OCI-LY1 (cell line): Measurements from ENCODE around the gene SLC5A12.

Source experiments
- H2AFZ ChIP-seq: fragments of 200-600 bp; sonication (generic), shearing (Covaris generic); 2 replicates; pipeline ENCODE4 v1.6.0; 2014; ENCODE audit warnings: antibody characterized with exemption, mild to moderate bottlenecking, low read length
- H3F3A ChIP-seq: fragments of 200-600 bp; sonication (generic), shearing (Covaris generic); 2 replicates; pipeline ENCODE4 v1.6.0; 2014; ENCODE audit warnings: mild to moderate bottlenecking, antibody characterized with exemption, low read length, moderate library complexity; ENCODE audit not compliant: insufficient read depth
- H3K27ac ChIP-seq: fragments of 200-600 bp; sonication (generic); 2 replicates; pipeline ENCODE4 v1.5.1; 2014; ENCODE audit warnings: low read length, mixed run types, mild to moderate bottlenecking, low read depth; ENCODE audit not compliant: poor library complexity, severe bottlenecking
- H3K27me3 ChIP-seq: fragments of 200-600 bp; sonication (generic); 2 replicates; pipeline ENCODE4 v1.6.0; 2014; ENCODE audit warnings: antibody characterized with exemption, mild to moderate bottlenecking, low read length, moderate library complexity; ENCODE audit not compliant: insufficient read depth
- H3K36me3 ChIP-seq: fragments of 200-600 bp; sonication (generic); 2 replicates; pipeline ENCODE4 v1.6.1; 2014; ENCODE audit warnings: mild to moderate bottlenecking, antibody characterized with exemption, low read length, moderate library complexity, mixed read lengths; ENCODE audit not compliant: insufficient read depth
- H3K4me1 ChIP-seq: fragments of 200-600 bp; sonication (generic); 2 replicates; pipeline ENCODE4 v1.5.1; 2014; ENCODE audit warnings: mild to moderate bottlenecking, low read length, moderate library complexity; ENCODE audit not compliant: insufficient read depth, severe bottlenecking
- H3K4me2 ChIP-seq: fragments of 200-600 bp; sonication (generic), shearing (Covaris generic); 2 replicates; pipeline ENCODE4 v1.6.1; 2014; ENCODE audit warnings: low read length
- H3K4me3 ChIP-seq: fragments of 200-600 bp; sonication (generic); 2 replicates; pipeline ENCODE4 v1.5.1; 2014; ENCODE audit warnings: low read length, low read depth, mild to moderate bottlenecking, mixed read lengths; ENCODE audit not compliant: poor library complexity, severe bottlenecking
- H3K79me2 ChIP-seq: fragments of 200-600 bp; shearing (Covaris generic); 2 replicates; pipeline ENCODE4 v1.6.1; 2016; ENCODE audit warnings: mixed run types, low read length, mixed read lengths; ENCODE audit not compliant: insufficient read depth
- H3K9ac ChIP-seq: fragments of 200-600 bp; sonication (generic), shearing (Covaris generic); 2 replicates; pipeline ENCODE4 v1.6.1; 2014; ENCODE audit warnings: mild to moderate bottlenecking, low read length, mixed read lengths
- H3K9me2 ChIP-seq: fragments of 200-600 bp; sonication (generic), shearing (Covaris generic); 2 replicates; pipeline ENCODE4 v1.6.1; 2014; ENCODE audit warnings: low read depth, mild to moderate bottlenecking, low read length, mixed read lengths
- H3K9me3 ChIP-seq: fragments of 200-600 bp; shearing (Covaris generic); 2 replicates; pipeline ENCODE4 v1.6.1; 2014; ENCODE audit warnings: low read length, mixed read lengths
- H4K20me1 ChIP-seq: fragments of 200-600 bp; sonication (generic), shearing (Covaris generic); 2 replicates; pipeline ENCODE4 v1.6.0; 2016; ENCODE audit warnings: mild to moderate bottlenecking, low read length; ENCODE audit not compliant: insufficient read depth
- EZH2 ChIP-seq: fragments of 200-600 bp; sonication (generic), shearing (Covaris generic); IDR thresholded peaks from 2 replicates; pipeline ENCODE4 v1.8.0; 2017; ENCODE audit warnings: borderline replicate concordance, mixed run types, mild to moderate bottlenecking, antibody characterized with exemption, low read length, moderate library complexity, mixed read lengths
- TF ChIP-seq, protein P1 (sequence below): fragments of 200-600 bp; sonication (generic), shearing (Covaris generic); IDR thresholded peaks from 2 replicates; pipeline ENCODE4 v1.5.1; 2017; ENCODE audit warnings: mild to moderate bottlenecking, antibody characterized with exemption, low read length, moderate library complexity, mixed read lengths

The SLC5A12 gene

DNA sequence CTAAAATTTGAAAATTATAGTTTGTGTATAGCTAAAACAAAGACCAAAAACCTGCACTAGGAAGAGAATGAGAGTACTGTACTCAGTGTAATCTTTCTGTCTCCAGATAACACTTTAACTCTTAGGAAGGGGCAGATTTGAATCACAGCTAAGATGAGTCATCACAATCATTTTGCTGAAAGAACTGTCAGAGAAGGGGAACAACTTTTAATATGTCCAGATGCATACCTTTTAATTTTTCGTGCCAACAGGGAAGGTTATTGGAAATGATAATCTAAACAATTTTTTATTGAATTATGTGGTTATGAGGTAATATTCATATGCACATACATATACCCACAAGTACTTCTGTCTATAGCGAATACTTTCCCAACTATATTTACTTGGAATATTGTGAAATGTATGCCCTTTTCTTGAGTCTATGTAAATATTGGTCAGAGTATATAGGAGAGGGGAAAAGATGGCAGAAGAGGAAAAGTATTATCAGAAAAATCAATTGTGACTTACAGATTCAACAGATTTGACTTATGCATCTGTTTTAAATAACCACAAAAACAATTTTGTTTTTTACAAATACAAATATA lies 98.7 kb downstream of the SLC5A12 start:
- H3K79me2 ChIP-seq = no peaks in the 10 kb centered on the region
- no peak overlapping the region for H3K4me3 ChIP-seq
- no peaks in the 10 kb centered on the region for H3K9me2 ChIP-seq
- no peaks in the 10 kb centered on the region for H3K27me3 ChIP-seq
- no peaks in the 10 kb centered on the region for H3K4me1 ChIP-seq
- no peaks in the 10 kb centered on the region for H3K36me3 ChIP-seq
- no peaks in the 10 kb centered on the region for H3F3A ChIP-seq
- no peak for TF ChIP-seq EZH2
- TF ChIP-seq, protein P1, sequence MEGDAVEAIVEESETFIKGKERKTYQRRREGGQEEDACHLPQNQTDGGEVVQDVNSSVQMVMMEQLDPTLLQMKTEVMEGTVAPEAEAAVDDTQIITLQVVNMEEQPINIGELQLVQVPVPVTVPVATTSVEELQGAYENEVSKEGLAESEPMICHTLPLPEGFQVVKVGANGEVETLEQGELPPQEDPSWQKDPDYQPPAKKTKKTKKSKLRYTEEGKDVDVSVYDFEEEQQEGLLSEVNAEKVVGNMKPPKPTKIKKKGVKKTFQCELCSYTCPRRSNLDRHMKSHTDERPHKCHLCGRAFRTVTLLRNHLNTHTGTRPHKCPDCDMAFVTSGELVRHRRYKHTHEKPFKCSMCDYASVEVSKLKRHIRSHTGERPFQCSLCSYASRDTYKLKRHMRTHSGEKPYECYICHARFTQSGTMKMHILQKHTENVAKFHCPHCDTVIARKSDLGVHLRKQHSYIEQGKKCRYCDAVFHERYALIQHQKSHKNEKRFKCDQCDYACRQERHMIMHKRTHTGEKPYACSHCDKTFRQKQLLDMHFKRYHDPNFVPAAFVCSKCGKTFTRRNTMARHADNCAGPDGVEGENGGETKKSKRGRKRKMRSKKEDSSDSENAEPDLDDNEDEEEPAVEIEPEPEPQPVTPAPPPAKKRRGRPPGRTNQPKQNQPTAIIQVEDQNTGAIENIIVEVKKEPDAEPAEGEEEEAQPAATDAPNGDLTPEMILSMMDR = no peak
- no peaks in the 10 kb centered on the region for H4K20me1 ChIP-seq
- no peak overlapping the region for H3K27ac ChIP-seq
- no peak overlapping the region for H3K4me2 ChIP-seq
- H3K9me3 ChIP-seq = no peaks in the 10 kb centered on the region
- no peak overlapping the region for H3K9ac ChIP-seq
- H2AFZ ChIP-seq = no peak overlapping the region

- Histone ChIP-seq H3K79me2 (no peaks in the 10 kb centered on the region), H3K27ac (no peak overlapping the region), H3K4me3 (no peak overlapping the region), H3K9me3 (no peaks in the 10 kb centered on the region), H3K4me2 (no peak overlapping the region), H3K4me1 (no peaks in the 10 kb centered on the region), H3F3A (no peaks in the 10 kb centered on the region), H3K27me3 (no peaks in the 10 kb centered on the region), H3K9me2 (no peaks in the 10 kb centered on the region), H3K9ac (no peak overlapping the region), H4K20me1 (no peaks in the 10 kb centered on the region), H2AFZ (no peak overlapping the region), H3K36me3 (no peaks in the 10 kb centered on the region)
- TF ChIP-seq EZH2 = no peak
- TF ChIP-seq, protein P1 = no peak
Observed at GRCh38 chr11:26622181-26622580, 99.7 kb downstream of the SLC5A12 start.

DNA sequence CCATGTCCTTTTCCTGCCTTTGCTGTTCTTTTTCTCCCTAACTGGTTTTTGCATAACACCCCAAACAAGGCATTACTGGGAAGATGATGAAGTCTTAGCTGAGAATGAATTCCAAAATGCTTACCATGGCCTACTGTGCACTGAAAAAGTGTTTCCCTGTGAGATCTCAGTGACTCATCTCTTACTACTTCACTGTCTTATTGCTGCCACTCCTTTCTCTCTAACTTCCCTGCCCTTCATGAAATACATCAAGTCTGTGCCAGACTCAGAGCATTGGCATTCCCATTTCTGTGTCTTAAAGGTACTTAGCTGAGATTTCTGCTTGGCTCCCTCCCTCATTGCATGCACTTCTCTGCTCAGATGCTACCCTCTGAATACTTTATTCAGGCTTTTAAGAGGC lies 100.7 kb downstream of the SLC5A12 start:
- TF ChIP-seq, protein P1 = no peak
- no peak for TF ChIP-seq EZH2
- no peaks in the 10 kb centered on the region for H3F3A ChIP-seq
- no peak overlapping the region for H3K4me3 ChIP-seq
- H3K27me3 ChIP-seq = no peaks in the 10 kb centered on the region
- no peaks in the 10 kb centered on the region for H3K9me2 ChIP-seq
- no peaks in the 10 kb centered on the region for H3K36me3 ChIP-seq
- H4K20me1 ChIP-seq = no peaks in the 10 kb centered on the region
- no peaks in the 10 kb centered on the region for H3K79me2 ChIP-seq
- no peak overlapping the region for H3K9ac ChIP-seq
- H3K4me2 ChIP-seq = no peak overlapping the region
- no peaks in the 10 kb centered on the region for H3K9me3 ChIP-seq
- H3K27ac ChIP-seq = no peak overlapping the region
- no peaks in the 10 kb centered on the region for H3K4me1 ChIP-seq
- H2AFZ ChIP-seq = no peak overlapping the region
